ENCODE measurements around the gene NR5A2. TPM values are rescaled to one million over a fixed set of nuclear protein-coding genes. Genes with fewer than 3 reads are reported as not detected.

The NR5A2 gene
- total RNA-seq, 4 donors from 2014 or later = 3.2 to 6.8 (median 6.5) TPM

GRCh38 chr1:200153277-200154055 lies 126.0 kb downstream of the NR5A2 start:
- TF ChIP-seq CTCF (IDR thresholded peaks at IDR 0.05; ENCODE audit: low read depth) = no peak

GRCh38 chr1:200154069-200154767 lies 126.7 kb downstream of the NR5A2 start:
- no peak for TF ChIP-seq CTCF (IDR thresholded peaks at IDR 0.05; ENCODE audit: low read depth)

GRCh38 chr1:200157715-200158114 lies 130.2 kb downstream of the NR5A2 start:
- TF ChIP-seq CTCF (IDR thresholded peaks at IDR 0.05; ENCODE audit: low read depth) = no peak

GRCh38 chr1:200161801-200162200 lies 134.3 kb downstream of the NR5A2 start:
- TF ChIP-seq CTCF (IDR thresholded peaks at IDR 0.05; ENCODE audit: low read depth) = no peak

GRCh38 chr1:200162258-200162657 lies 134.7 kb downstream of the NR5A2 start:
- TF ChIP-seq CTCF (IDR thresholded peaks at IDR 0.05; ENCODE audit: low read depth) = no peak

GRCh38 chr1:200162877-200163276 lies 135.4 kb downstream of the NR5A2 start:
- no peak for TF ChIP-seq CTCF (IDR thresholded peaks at IDR 0.05; ENCODE audit: low read depth)

- TF ChIP-seq CTCF (IDR thresholded peaks at IDR 0.05; ENCODE audit: low read depth) = no peak
Observed at GRCh38 chr1:200163911-200164310, 136.4 kb downstream of the NR5A2 start.

All from subcutaneous adipose tissue (tissue), 4 donors.